ENCODE results near the gene RSPH6A. TPM values are rescaled to one million over a fixed set of nuclear protein-coding genes. Genes with fewer than 3 reads are reported as not detected.

Gene RSPH6A
- total RNA-seq = not detected

DNA sequence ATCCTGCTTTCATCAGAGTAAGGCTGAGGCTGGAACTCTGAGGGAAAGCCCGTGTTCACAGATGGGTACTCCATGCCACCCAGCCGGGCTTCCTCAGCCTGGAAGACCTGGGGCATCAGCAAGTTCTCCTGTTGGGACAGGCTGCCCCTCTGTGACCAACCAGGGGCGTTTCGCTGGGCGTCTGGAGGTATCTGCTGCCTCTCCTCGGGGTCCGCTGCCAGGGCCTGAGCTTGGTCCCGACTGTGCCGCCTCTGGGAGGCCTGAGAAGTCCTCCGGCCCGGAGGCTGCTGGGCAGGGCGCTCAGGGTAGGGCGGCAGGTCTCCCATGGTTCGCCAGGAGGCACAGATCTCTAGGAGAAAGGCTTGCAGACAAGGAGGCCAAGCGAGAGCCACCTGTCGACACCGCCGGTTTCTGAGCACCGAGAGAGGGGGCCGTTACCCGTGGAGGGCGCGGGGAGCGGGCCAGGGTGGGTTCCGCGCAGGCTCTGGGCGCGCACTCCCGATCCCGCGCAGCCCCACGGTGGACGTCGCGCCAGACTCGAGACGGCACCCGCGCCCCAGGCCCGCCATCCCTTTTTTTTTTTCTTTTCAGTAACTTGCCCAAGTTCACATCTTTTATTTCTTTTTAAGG is at the start of gene RSPH6A:
Gene RSPH6A (minus strand): TSS at position 458 of the 630 bp plus-strand sequence. CDS start 132 bp downstream, at position 326.
- DNase-seq (ENCODE audit: low spot score) (no peak), ATAC-seq (no peak)

DNA sequence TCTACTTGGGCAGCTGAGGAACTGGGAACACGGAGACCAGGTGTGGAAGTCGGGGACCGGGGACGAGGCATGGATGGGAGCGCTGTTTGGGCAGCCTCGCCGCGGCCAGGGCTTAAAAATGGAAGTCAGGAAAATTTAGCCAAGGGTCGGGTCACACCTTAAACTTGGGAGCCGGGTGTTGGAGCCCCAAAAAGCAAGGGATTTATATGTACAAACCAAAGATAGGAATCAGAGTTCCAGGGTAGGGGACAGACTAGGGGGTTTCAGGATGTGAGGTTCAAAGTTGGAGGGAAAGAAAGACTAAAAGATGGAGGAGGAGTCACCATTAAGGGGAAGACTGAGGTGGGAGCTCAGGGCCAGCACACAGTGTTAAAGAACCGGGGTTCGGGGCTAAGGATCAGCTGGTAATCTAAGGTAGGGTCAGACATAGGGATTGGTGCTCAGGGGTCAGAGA is 49.5 kb upstream of the RSPH6A start:
- ATAC-seq (no peak), DNase-seq (ENCODE audit: low spot score) (no peak)

- DNase-seq (ENCODE audit: low spot score) = peak; percentile 87
- ATAC-seq = peak; percentile 82
Observed at GRCh38 chr19:45863840-45864628, 48.9 kb upstream of the RSPH6A start, which contains the start of gene FOXA3. Gene FOXA3, plus strand, starts transcription at chr19:45864326. Its CDS starts 131 bp downstream, at chr19:45864457.

DNA sequence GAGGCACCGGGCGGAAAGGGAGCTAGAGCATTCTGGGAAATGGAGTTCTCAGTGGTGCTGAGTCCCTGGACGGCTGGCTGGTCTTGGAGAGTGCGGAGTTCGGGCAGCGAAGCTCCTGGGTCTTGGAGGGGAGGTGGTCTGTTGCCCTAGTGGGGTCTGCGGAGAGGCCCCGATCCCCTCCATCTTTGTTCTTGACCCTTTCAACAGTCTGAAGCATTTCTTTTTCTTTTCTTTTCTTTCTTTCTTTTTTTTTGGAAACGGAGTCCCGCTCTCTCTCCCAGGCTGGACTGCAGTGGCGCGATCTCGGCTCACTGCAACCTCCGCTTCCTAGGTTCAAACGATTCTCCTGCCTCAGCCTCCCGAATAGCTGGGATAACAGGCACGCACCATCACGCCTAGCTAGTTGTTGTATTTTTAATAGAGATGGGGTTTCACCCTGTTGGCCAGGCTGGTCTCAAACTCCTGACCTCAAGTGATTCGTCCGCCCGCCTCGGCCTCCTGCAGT is 48.3 kb upstream of the RSPH6A start:
- DNase-seq (ENCODE audit: low spot score) (no peak), ATAC-seq (peak; percentile 1)

- DNase-seq (ENCODE audit: low spot score) = peak; percentile 99
- peak; percentile 85 for ATAC-seq
Observed at GRCh38 chr19:45862564-45863334, 47.6 kb upstream of the RSPH6A start, which contains the start of gene SYMPK. Gene SYMPK, minus strand, starts transcription at chr19:45863147. Its CDS starts 8,652 bp downstream, at chr19:45854495.

DNA sequence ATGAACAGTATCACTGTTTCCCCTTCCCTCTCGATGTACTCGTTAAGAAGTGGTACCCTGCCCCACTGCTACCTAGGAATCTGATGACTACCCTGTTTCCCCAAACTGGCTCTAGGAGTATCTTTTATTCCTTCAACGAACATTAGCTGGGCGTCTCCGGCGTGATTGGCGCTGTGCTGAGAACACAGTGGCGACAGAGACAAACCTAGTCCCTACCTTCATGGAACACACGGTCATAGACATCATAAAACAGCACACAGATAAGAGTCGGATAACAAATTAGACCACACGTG is 47.1 kb upstream of the RSPH6A start:
- DNase-seq (ENCODE audit: low spot score) = no peak
- ATAC-seq = no peak

DNA sequence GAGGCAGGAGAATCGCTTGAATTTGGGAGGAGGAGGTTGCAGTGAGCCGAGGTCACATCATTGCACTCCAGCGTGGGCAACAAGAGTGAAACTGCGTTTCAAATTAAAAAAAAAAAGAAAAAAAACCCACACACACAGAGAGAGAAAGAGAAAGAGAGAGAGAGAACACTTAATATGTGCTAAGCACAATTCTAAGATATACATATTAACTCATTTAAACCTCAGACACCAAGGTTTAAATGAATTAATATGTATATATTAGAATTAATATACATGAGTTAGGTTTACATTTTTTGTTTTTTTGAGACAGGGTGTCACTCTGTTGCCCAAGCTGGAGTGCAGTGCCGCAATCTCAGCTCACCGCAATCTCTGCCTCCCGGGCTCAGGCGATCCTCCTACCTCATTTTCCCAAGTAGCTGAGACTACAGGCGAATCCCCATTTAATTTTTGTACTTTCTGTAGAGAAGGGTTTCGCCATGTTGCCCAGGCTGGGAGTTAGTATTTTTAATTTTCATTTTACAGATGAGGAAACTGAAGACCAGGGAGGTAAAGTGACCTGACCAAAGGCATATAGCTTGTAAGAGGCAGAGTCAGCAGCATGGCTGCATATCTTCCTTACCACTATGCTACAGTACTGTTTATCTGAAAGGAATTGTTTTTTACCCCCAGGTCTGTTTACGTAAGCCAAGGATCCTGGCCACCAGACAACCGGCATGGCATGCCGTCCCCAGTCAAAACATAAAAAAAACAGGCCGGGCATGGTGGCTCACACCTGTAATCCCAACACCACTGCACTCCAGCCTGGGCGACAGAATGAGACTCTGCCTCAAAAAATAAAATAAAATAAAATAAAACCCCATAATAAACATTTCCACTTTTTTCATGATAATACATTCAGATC is 45.5 kb upstream of the RSPH6A start:
- DNase-seq (ENCODE audit: low spot score) = no peak
- no peak for ATAC-seq

DNA sequence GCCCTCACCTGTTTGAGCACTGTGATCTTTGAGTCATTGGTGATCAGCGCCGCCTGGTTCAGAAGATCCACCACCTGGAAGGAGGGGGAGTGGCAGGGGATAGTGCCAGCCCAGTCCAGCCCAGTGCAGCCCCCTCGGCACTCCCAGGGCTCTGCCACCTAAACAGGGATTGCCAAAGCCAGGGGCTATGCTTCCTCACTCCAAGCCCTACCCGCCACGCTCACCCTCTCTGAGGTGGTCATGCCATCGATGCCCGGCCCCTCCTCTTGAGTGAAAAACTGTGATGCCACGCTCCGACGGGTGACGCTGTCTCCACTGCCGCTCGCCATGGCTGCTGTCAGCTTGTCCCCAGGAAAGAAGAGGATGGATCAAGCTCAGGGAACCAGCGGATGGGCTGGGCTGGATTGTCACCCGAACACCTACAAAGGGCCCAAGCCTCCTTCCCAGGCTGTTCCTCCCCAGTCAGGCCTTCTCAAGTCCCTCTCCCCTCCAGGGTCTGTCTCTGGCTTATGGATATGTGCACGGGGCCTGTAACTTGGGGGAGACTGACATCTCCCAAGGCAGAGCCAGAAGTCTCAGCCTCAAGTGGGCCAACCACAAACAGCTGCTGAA is 39.2 kb upstream of the RSPH6A start:
- DNase-seq (ENCODE audit: low spot score) = no peak
- no peak for ATAC-seq

DNA sequence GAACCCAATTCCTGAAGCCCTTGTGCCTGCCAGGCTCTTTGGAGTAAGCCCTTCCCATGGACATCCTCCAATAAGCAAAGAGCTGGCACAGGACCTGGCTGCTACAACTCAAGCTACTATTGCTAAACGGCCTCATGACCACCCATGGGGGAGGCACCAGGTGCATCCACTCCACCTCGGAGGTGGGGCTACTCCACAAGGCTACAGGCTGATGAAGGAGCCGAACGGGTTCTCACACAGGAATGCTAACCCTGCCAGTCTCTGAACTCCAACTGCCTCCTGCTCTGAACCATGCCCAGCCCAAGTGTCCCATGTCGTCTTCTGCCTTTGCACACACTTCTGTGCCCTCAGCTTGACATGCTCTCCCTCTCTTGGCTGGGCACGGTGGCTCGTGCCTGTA is 37.9 kb upstream of the RSPH6A start:
- DNase-seq (ENCODE audit: low spot score) = no peak
- ATAC-seq = peak; percentile 10

GRCh38 chr19:45852145-45852750 is 37.1 kb upstream of the RSPH6A start:
- no peak for ATAC-seq

GRCh38 chr19:45848922-45849321 is 33.8 kb upstream of the RSPH6A start:
- ATAC-seq (no peak), DNase-seq (ENCODE audit: low spot score) (no peak)

More at GRCh38 chr19:45852145-45852750, 37.1 kb upstream of the RSPH6A start:
- no peak for DNase-seq (ENCODE audit: low spot score)

DNA sequence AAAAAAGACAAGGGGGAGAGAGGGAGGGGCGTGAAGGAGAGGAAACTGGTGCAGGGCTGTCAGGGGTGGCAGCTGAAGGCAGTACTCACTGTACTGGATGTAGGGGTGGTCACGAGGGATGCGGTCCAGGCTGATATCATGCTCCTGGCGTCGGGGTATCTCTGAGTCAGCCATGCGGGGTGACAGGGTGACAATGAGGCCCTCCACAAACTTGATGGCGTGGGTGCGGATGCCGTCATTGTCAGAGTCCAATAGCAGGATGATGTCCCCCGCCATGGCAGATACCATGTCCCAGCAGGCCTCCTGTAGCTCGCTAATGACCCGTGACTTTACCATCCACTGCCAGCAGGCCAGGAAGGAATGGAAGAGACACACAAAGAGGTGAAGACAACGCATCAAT is 32.6 kb upstream of the RSPH6A start:
- ATAC-seq = no peak
- no peak for DNase-seq (ENCODE audit: low spot score)

DNA sequence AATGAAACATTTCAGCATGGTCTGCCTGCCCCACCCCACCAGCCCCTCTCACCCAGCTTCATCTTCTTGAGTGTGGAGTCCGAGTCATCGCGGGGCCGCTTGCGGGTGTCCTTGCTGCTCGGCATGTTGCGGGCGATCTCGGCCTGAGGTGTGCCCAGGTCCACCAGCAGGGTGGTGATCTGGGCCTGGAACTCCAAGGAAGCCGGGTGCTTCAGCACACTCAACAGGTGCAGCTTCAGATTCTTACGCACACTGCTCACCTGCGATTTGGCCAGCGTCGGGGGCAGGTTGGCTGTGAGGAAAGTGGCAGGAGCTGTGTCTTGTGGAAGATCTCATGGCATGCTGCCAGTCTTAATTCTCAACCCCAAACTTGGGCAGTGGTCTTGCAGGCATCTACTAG is 27.1 kb upstream of the RSPH6A start:
- ATAC-seq (no peak), DNase-seq (ENCODE audit: low spot score) (no peak)

DNA sequence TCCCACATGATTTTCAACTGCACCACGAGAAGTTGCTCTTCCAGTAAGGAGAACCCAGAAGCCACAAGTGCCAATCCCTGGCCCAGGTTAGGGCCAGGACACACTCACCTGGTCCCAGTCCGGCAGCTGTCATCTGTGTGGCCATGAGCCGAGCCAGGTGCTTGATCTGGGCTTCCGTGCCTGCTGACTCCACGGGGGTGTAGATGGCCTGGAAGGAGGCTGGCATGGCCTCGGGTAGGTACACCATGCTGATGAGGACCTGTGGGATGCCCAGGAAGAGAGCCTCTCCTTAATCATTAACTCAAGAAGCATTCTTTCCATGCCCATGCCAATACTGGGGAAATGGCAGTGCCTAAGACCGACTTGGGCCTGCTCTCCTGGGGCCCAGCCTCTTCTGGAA is 19.9 kb upstream of the RSPH6A start:
- ATAC-seq (no peak), DNase-seq (ENCODE audit: low spot score) (no peak)

- no peak for ATAC-seq
Observed at GRCh38 chr19:45828945-45829344, 13.8 kb upstream of the RSPH6A start.

GRCh38 chr19:45828523-45828922 is 13.4 kb upstream of the RSPH6A start:
- ATAC-seq (no peak), DNase-seq (ENCODE audit: low spot score) (no peak)

More at GRCh38 chr19:45828945-45829344, 13.8 kb upstream of the RSPH6A start:
- no peak for DNase-seq (ENCODE audit: low spot score)

DNA sequence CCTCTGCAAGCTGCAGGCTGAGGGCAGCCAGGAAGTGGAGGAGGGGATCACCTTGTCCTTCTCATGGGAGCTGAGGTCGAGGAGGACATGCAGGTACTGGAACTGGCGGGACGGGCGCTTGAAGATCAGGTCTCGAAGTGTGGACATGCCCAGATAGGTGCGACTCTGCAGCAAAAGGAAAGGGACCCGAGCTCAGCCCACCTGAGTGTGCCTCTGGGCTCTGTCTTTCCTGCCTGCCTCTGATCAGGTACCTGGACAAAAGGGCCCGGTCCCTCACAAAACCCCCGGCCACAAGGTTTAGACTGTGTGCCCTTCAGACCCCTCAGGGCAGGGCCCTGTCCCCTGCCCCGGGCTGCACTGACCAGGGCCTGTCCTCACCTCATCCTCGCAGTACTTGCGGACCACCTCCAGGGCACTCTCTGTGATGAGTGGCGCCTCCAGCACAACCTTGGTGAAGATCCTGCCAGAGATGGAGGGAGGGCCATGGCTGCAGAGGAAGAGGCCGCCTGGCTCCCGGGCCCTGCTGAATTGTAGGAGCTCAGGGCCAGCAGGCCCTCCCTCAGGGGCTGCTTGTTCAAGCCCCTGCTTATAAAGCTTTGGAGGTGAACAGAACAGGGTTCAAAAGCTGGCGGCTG is 12.5 kb upstream of the RSPH6A start:
- no peak for DNase-seq (ENCODE audit: low spot score)
- ATAC-seq = no peak

DNA sequence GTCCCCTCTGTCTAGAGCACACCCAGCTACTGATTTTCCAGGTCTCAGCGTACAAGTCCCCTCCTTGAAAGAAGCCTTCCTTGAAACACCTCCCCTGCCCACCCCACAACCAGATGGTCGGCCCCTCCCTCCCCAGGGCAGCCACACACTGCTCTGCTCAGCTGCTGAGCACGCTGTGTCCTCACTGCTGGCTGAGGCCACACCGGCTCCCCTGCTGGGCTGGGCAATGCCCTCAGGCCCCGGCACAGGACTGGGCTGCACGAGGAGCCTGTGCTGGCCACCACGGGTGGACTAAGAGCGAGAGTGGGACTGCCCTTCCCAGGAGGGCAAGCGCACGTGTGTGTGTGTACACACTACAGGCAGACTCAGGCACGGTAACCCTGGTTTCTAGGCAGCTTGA is 11.8 kb upstream of the RSPH6A start:
- DNase-seq (ENCODE audit: low spot score) (no peak), ATAC-seq (no peak)
